HepG2 (cell line): ENCODE results near the gene MIF4GD. TPM values are rescaled to one million over a fixed set of nuclear protein-coding genes. Genes with fewer than 3 reads are reported as not detected.

ENCODE experiments used
- CBFB ChIP-seq: sonication (generic); formaldehyde crosslinking; IDR thresholded peaks from 2 replicates; pipeline ENCODE4 v1.4.0; 2020; ENCODE audit warnings: missing genetic modification reagents
- CHD2 ChIP-seq: IDR thresholded peaks from 2 replicates; pipeline ENCODE4 v1.6.1; 2011; ENCODE audit warnings: low read depth, low read length, improper control_type of control experiment
- CREM ChIP-seq, 2 experiments: sonication (generic) in 1 of 2; formaldehyde crosslinking in 1 of 2; IDR thresholded peaks; 2 replicates each; pipeline versions ENCODE4 v1.4.0 to v1.6.1; 2016 to 2020; ENCODE audit warnings: antibody characterized with exemption in 1 of 2, mild to moderate bottlenecking in 1 of 2, missing genetic modification reagents in 1 of 2
- FOXA1 ChIP-seq, 2 experiments: fragments of 450-650 bp in 1 of 2; sonication (generic) in 1 of 2; formaldehyde crosslinking in 1 of 2; IDR thresholded peaks; 2 replicates each; pipeline versions ENCODE4 v1.4.0 to v1.6.1; 2016 to 2020; ENCODE audit warnings: missing genetic modification reagents in 1 of 2
- JUNB ChIP-seq: sonication (generic); formaldehyde crosslinking; IDR thresholded peaks from 2 replicates; pipeline ENCODE4 v1.8.0; 2022; ENCODE audit warnings: missing genetic modification reagents, mild to moderate bottlenecking, borderline replicate concordance
- MAFF ChIP-seq: IDR thresholded peaks from 2 replicates; pipeline ENCODE4 v1.6.1; 2011; ENCODE audit warnings: low read depth, low read length, improper control_type of control experiment
- PTBP1 ChIP-seq: fragments of 200-400 bp; formaldehyde crosslinking; IDR thresholded peaks from 2 replicates; pipeline ENCODE4 v1.6.1; 2018; ENCODE audit warnings: low read length, low read depth; ENCODE audit not compliant: poor library complexity, severe bottlenecking
- SMAD1 ChIP-seq: sonication (generic); formaldehyde crosslinking; IDR thresholded peaks from 2 replicates; pipeline ENCODE4 v1.4.0; 2020; ENCODE audit warnings: missing genetic modification reagents, low read depth, mild to moderate bottlenecking, borderline replicate concordance
- TOE1 ChIP-seq: sonication (generic); formaldehyde crosslinking; IDR thresholded peaks from 2 replicates; pipeline ENCODE4 v1.4.0; 2020; ENCODE audit warnings: mild to moderate bottlenecking, missing genetic modification reagents
- TSC22D2 ChIP-seq: sonication (generic); formaldehyde crosslinking; IDR thresholded peaks from 2 replicates; pipeline ENCODE4 v1.5.1; 2020; ENCODE audit warnings: missing genetic modification reagents, mild to moderate bottlenecking, borderline replicate concordance
- ZNF282 ChIP-seq: fragments of 450-650 bp; IDR thresholded peaks from 2 replicates; pipeline ENCODE4 v1.6.1; 2018; ENCODE audit not compliant: partially characterized antibody
- ZNF674 ChIP-seq: sonication (generic); formaldehyde crosslinking; IDR thresholded peaks from 2 replicates; pipeline ENCODE4 v1.5.0; 2020; ENCODE audit warnings: low read depth, mild to moderate bottlenecking, missing genetic modification reagents
- polyA plus RNA-seq, 8 experiments: library from polyadenylated mRNA; depleted of rRNA in 3 of 8; stranded (reverse) in 7 of 8; unstranded in 1 of 8; fragments of >200 nt; fragmentation: Illumina TruSeq in 4 of 8; extraction: Trizol in 4 of 8; gene quantifications; 2 replicates each; pipeline versions ENCODE4 v1.2.1 to v1.2.3, GENCODE V29; 2011 to 2016; ENCODE audit warnings: low read depth in 4 of 8, missing spikeins in 1 of 8, mixed read lengths in 1 of 8; ENCODE audit not compliant: insufficient read depth in 1 of 8
- total RNA-seq, 5 experiments: library from RNA; depleted of rRNA; stranded (reverse); fragments of >200 nt; fragmentation: Illumina TruSeq; extraction: Trizol; gene quantifications; 2 replicates each; pipeline ENCODE4 v1.2.3, GENCODE V29; 2016; ENCODE audit warnings: low read depth in 1 of 5
- TF ChIP-seq, protein P1 (sequence below): sonication (generic); formaldehyde crosslinking; IDR thresholded peaks from 2 replicates; pipeline ENCODE4 v1.5.0; 2020; ENCODE audit warnings: mild to moderate bottlenecking, missing genetic modification reagents
- TF ChIP-seq, protein P2 (sequence below): sonication (generic); formaldehyde crosslinking; IDR thresholded peaks from 2 replicates; pipeline ENCODE4 v1.4.0; 2020; ENCODE audit warnings: missing genetic modification reagents, low read depth, mild to moderate bottlenecking, borderline replicate concordance
- TF ChIP-seq, protein P3 (sequence below), 2 experiments: sonication (generic) in 1 of 2; formaldehyde crosslinking in 1 of 2; IDR thresholded peaks; 2 replicates each; pipeline versions ENCODE4 v1.4.0 to v1.6.1; 2018 to 2020; ENCODE audit warnings: missing genetic modification reagents in 2 of 2, borderline replicate concordance in 1 of 2, low read depth in 1 of 2, mild to moderate bottlenecking in 1 of 2, missing biosample characterization in 1 of 2
- TF ChIP-seq, protein P4 (sequence below): sonication (generic); formaldehyde crosslinking; IDR thresholded peaks from 2 replicates; pipeline ENCODE4 v1.5.0; 2020; ENCODE audit warnings: mild to moderate bottlenecking, missing genetic modification reagents, moderate library complexity
- TF ChIP-seq, protein P5 (sequence below): sonication (generic); formaldehyde crosslinking; IDR thresholded peaks from 2 replicates; pipeline ENCODE4 v1.4.0; 2020; ENCODE audit warnings: missing genetic modification reagents

MIF4GD gene
- total and polyA plus RNA-seq, 2 of the 13 experiments (the other 11 are each of a cell fraction or from before 2014, with no cell fraction given): 14.0 to 28.0 TPM

DNA sequence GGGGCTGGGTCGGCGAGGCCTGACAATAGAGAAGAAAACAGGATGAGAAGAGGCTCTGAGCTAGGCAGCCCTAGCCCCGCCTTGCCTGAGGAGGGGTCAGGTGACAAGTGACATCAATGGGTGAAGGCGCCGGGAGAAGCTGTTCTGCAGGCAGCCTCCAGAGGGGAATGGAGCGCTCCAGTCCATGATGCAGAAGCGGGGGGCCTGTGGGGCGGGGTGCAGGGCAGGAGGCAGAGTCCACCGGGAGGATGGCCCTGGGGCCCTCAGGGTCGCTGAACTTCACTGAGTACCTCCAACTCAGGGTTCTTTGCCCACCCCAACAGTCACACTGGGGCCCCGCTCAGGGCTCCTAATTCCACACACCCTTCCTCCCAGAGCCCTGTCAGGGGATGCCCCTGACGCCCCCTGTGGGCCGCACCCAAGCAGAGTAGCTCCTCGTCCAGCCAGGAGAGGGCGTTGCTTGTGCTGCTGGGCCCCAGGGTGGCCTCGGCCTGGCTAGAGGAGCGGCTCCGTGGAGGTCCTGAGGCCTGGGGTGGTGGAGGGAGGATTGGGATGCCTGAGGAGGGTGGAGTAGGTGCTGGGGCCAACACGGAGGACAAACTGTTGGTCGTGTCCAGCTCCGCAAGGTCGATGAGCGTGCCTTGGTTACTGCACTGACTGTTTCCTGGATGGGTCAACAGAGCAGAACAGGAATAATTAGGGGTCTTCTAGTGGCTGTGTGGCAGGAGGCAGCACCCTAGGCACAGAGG, 30.5 kb downstream of the MIF4GD start (continued):
- TF ChIP-seq, protein P1, sequence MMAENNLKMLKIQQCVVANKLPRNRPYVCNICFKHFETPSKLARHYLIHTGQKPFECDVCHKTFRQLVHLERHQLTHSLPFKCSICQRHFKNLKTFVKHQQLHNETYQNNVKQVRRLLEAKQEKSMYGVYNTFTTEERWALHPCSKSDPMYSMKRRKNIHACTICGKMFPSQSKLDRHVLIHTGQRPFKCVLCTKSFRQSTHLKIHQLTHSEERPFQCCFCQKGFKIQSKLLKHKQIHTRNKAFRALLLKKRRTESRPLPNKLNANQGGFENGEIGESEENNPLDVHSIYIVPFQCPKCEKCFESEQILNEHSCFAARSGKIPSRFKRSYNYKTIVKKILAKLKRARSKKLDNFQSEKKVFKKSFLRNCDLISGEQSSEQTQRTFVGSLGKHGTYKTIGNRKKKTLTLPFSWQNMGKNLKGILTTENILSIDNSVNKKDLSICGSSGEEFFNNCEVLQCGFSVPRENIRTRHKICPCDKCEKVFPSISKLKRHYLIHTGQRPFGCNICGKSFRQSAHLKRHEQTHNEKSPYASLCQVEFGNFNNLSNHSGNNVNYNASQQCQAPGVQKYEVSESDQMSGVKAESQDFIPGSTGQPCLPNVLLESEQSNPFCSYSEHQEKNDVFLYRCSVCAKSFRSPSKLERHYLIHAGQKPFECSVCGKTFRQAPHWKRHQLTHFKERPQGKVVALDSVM: no peak
- peak; percentile 22; the same call in 1 of the 2 replicates for TF ChIP-seq TSC22D2 (CRISPR knock-in tag)
- TF ChIP-seq, protein P2, sequence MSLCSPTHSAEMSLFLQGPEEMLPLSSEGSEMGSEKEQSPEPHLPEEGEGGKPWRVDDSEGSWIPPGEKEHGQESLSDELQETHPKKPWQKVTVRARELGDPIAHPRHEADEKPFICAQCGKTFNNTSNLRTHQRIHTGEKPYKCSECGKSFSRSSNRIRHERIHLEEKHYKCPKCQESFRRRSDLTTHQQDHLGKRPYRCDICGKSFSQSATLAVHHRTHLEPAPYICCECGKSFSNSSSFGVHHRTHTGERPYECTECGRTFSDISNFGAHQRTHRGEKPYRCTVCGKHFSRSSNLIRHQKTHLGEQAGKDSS: 0 out of 2 replicates have a peak, but pooled peaks have one; percentile 61
- no peak for TF ChIP-seq TOE1 (CRISPR knock-in tag)
- TF ChIP-seq CREM (IDR thresholded peaks at IDR 0.05): no peak
- TF ChIP-seq CREM (CRISPR knock-in tag; IDR thresholded peaks at IDR 0.05): no peak
- no peak for TF ChIP-seq JUNB (CRISPR knock-in tag)
- no peak for TF ChIP-seq MAFF
- TF ChIP-seq SMAD1 (CRISPR knock-in tag): no peak
- TF ChIP-seq, protein P3, sequence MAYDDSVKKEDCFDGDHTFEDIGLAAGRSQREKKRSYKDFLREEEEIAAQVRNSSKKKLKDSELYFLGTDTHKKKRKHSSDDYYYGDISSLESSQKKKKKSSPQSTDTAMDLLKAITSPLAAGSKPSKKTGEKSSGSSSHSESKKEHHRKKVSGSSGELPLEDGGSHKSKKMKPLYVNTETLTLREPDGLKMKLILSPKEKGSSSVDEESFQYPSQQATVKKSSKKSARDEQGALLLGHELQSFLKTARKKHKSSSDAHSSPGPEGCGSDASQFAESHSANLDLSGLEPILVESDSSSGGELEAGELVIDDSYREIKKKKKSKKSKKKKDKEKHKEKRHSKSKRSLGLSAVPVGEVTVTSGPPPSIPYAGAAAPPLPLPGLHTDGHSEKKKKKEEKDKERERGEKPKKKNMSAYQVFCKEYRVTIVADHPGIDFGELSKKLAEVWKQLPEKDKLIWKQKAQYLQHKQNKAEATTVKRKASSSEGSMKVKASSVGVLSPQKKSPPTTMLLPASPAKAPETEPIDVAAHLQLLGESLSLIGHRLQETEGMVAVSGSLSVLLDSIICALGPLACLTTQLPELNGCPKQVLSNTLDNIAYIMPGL (CRISPR knock-in tag; IDR thresholded peaks at IDR 0.05; ENCODE audit: borderline replicate concordance in 1 of 2, low read depth in 1 of 2): peak; percentile 42 to 73; a peak in 2 of 4 replicates
- TF ChIP-seq ZNF282: no peak
- TF ChIP-seq, protein P4, sequence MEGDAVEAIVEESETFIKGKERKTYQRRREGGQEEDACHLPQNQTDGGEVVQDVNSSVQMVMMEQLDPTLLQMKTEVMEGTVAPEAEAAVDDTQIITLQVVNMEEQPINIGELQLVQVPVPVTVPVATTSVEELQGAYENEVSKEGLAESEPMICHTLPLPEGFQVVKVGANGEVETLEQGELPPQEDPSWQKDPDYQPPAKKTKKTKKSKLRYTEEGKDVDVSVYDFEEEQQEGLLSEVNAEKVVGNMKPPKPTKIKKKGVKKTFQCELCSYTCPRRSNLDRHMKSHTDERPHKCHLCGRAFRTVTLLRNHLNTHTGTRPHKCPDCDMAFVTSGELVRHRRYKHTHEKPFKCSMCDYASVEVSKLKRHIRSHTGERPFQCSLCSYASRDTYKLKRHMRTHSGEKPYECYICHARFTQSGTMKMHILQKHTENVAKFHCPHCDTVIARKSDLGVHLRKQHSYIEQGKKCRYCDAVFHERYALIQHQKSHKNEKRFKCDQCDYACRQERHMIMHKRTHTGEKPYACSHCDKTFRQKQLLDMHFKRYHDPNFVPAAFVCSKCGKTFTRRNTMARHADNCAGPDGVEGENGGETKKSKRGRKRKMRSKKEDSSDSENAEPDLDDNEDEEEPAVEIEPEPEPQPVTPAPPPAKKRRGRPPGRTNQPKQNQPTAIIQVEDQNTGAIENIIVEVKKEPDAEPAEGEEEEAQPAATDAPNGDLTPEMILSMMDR (CRISPR knock-in tag): peak; percentile 81
- TF ChIP-seq CHD2: no peak
- TF ChIP-seq PTBP1: no peak
- no peak for TF ChIP-seq FOXA1 (IDR thresholded peaks at IDR 0.05)
- TF ChIP-seq FOXA1 (CRISPR knock-in tag; IDR thresholded peaks at IDR 0.05): no peak
- TF ChIP-seq ZNF674: no peak
- TF ChIP-seq, protein P5, sequence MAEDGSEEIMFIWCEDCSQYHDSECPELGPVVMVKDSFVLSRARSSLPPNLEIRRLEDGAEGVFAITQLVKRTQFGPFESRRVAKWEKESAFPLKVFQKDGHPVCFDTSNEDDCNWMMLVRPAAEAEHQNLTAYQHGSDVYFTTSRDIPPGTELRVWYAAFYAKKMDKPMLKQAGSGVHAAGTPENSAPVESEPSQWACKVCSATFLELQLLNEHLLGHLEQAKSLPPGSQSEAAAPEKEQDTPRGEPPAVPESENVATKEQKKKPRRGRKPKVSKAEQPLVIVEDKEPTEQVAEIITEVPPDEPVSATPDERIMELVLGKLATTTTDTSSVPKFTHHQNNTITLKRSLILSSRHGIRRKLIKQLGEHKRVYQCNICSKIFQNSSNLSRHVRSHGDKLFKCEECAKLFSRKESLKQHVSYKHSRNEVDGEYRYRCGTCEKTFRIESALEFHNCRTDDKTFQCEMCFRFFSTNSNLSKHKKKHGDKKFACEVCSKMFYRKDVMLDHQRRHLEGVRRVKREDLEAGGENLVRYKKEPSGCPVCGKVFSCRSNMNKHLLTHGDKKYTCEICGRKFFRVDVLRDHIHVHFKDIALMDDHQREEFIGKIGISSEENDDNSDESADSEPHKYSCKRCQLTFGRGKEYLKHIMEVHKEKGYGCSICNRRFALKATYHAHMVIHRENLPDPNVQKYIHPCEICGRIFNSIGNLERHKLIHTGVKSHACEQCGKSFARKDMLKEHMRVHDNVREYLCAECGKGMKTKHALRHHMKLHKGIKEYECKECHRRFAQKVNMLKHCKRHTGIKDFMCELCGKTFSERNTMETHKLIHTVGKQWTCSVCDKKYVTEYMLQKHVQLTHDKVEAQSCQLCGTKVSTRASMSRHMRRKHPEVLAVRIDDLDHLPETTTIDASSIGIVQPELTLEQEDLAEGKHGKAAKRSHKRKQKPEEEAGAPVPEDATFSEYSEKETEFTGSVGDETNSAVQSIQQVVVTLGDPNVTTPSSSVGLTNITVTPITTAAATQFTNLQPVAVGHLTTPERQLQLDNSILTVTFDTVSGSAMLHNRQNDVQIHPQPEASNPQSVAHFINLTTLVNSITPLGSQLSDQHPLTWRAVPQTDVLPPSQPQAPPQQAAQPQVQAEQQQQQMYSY (CRISPR knock-in tag): no peak
- TF ChIP-seq CBFB (CRISPR knock-in tag): 0 out of 2 replicates have a peak, but pooled peaks have one; percentile 32
